Pons (tissue), 1 donor: ENCODE data around the gene CNTNAP2.

Experiments
- DNase-seq: peaks from one replicate; pipeline ENCODE4 v3.0.0-alpha.2; 2016; ENCODE audit warnings: low spot score

The CNTNAP2 gene

GRCh38 chr7:146772601-146773000 is 656.0 kb downstream of the CNTNAP2 start:
- no peak for DNase-seq

- no peak for DNase-seq
Observed at GRCh38 chr7:146773506-146773905, 656.9 kb downstream of the CNTNAP2 start.

GRCh38 chr7:146781352-146782116 is 664.9 kb downstream of the CNTNAP2 start:
- DNase-seq: no peak

GRCh38 chr7:146787266-146787665 is 670.7 kb downstream of the CNTNAP2 start:
- DNase-seq: no peak

- no peak for DNase-seq
Observed at GRCh38 chr7:146788008-146788407, 671.4 kb downstream of the CNTNAP2 start.

- no peak for DNase-seq
Observed at GRCh38 chr7:146791344-146792285, 675.0 kb downstream of the CNTNAP2 start.

GRCh38 chr7:146804620-146805019 is 688.0 kb downstream of the CNTNAP2 start:
- no peak for DNase-seq

GRCh38 chr7:146805082-146805481 is 688.5 kb downstream of the CNTNAP2 start:
- no peak for DNase-seq

- DNase-seq: no peak
Observed at GRCh38 chr7:146826329-146826728, 709.7 kb downstream of the CNTNAP2 start.

- DNase-seq: no peak
Observed at GRCh38 chr7:146830686-146831085, 714.1 kb downstream of the CNTNAP2 start.

GRCh38 chr7:146831875-146832274 is 715.3 kb downstream of the CNTNAP2 start:
- DNase-seq: no peak

- no peak for DNase-seq
Observed at GRCh38 chr7:146844405-146844804, 727.8 kb downstream of the CNTNAP2 start.

GRCh38 chr7:146858690-146859089 is 742.1 kb downstream of the CNTNAP2 start:
- no peak for DNase-seq

GRCh38 chr7:146861701-146862100 is 745.1 kb downstream of the CNTNAP2 start:
- no peak for DNase-seq

GRCh38 chr7:146862415-146862814 is 745.8 kb downstream of the CNTNAP2 start:
- no peak for DNase-seq

GRCh38 chr7:146864644-146865043 is 748.0 kb downstream of the CNTNAP2 start:
- no peak for DNase-seq

- peak; percentile 78 for DNase-seq
Observed at GRCh38 chr7:146865696-146866095, 749.1 kb downstream of the CNTNAP2 start.

GRCh38 chr7:146874722-146875121 is 758.1 kb downstream of the CNTNAP2 start:
- DNase-seq: no peak

GRCh38 chr7:146875237-146875785 is 758.7 kb downstream of the CNTNAP2 start:
- DNase-seq: no peak

GRCh38 chr7:146875981-146876380 is 759.4 kb downstream of the CNTNAP2 start:
- no peak for DNase-seq

- no peak for DNase-seq
Observed at GRCh38 chr7:146876411-146876810, 759.8 kb downstream of the CNTNAP2 start.

- no peak for DNase-seq
Observed at GRCh38 chr7:146878901-146879300, 762.3 kb downstream of the CNTNAP2 start.

GRCh38 chr7:146885231-146885630 is 768.6 kb downstream of the CNTNAP2 start:
- no peak for DNase-seq
